Measurements from ENCODE around the gene LDB1.

GRCh38 chr10:102131286-102132170, 11.4 kb upstream of the LDB1 start:
- TF ChIP-seq POLR2A (IDR thresholded peaks at IDR 0.05) (no peak), CTCF (IDR thresholded peaks at IDR 0.05) (no peak), POLR2AphosphoS5 (IDR thresholded peaks at IDR 0.05) (no peak)

All from suprapubic skin (tissue), 4 donors.